Panc1 (cell line): Measurements from ENCODE around the gene ANGPTL1. TPM values are rescaled to one million over a fixed set of nuclear protein-coding genes. Genes with fewer than 3 reads are reported as not detected.

Experiments used
- ATAC-seq: fragments of 200-7000 bp; cut with Tn5 transposase; 2 replicates; pipeline ENCODE4 v1.9.1; 2020; ENCODE audit warnings: mild to moderate bottlenecking, moderate library complexity
- BruUV-seq: library from RNA; stranded (reverse); fragments of 400-500 nt; replicated peaks from 2 replicates; lab custom pipeline; 2021; lab: Mats Ljungman, UMichigan
- CTCF ChIA-PET: fragments of 300-600 bp; sonication (Branson Sonifier 250); formaldehyde crosslinking; loops from one replicate; lab custom pipeline; 2022; ENCODE audit warnings: antibody characterized with exemption; lab: Charles Lee
- POLR2A ChIA-PET: fragments of 300-600 bp; sonication (Branson Sonifier 250); formaldehyde crosslinking; loops from one replicate; lab custom pipeline; 2022; ENCODE audit warnings: antibody characterized with exemption; lab: Charles Lee
- DNase-seq: peaks from one replicate; pipeline ENCODE4 v3.0.0-alpha.2; 2010; ENCODE audit warnings: low read depth, low spot score
- H3K27ac ChIP-seq: 2 replicates; pipeline ENCODE4 v1.5.1; 2011; ENCODE audit warnings: mild to moderate bottlenecking, low read length, inconsistent platforms
- H3K27me3 ChIP-seq: fragments of 200-500 bp; sonication (Bioruptor generic); 2 replicates; pipeline ENCODE4 v1.6.0; 2014; ENCODE audit warnings: low read length, inconsistent platforms; ENCODE audit not compliant: control insufficient read depth, insufficient read depth
- H3K36me3 ChIP-seq: fragments of 200-500 bp; sonication (Bioruptor generic); 2 replicates; pipeline ENCODE4 v1.5.1; 2014; ENCODE audit warnings: inconsistent platforms, mild to moderate bottlenecking, low read length, moderate library complexity; ENCODE audit not compliant: control insufficient read depth, insufficient read depth
- H3K4me1 ChIP-seq: 2 replicates; pipeline ENCODE4 v1.5.1; 2011; ENCODE audit warnings: inconsistent platforms, mild to moderate bottlenecking, low read length, moderate library complexity; ENCODE audit not compliant: control insufficient read depth, insufficient read depth
- H3K4me3 ChIP-seq, 2 experiments: 2 replicates each; pipeline ENCODE4 v1.5.1; 2011 to 2012; ENCODE audit warnings: low read depth in 2 of 2, low read length in 2 of 2, mild to moderate bottlenecking in 2 of 2, inconsistent platforms in 1 of 2, moderate library complexity in 1 of 2
- H3K9me3 ChIP-seq: fragments of 200-500 bp; sonication (Bioruptor generic); 2 replicates; pipeline ENCODE4 v1.5.1; 2014; ENCODE audit warnings: low read depth, mild to moderate bottlenecking, inconsistent platforms, low read length, moderate library complexity; ENCODE audit not compliant: control insufficient read depth, insufficient read depth
- CTCF ChIP-seq: fragments of 450-650 bp; IDR thresholded peaks from 2 replicates; pipeline ENCODE4 v1.5.1; 2017; ENCODE audit warnings: mild to moderate bottlenecking
- POLR2AphosphoS5 ChIP-seq: IDR thresholded peaks from 2 replicates; pipeline ENCODE4 v1.6.1; 2012; ENCODE audit warnings: mild to moderate bottlenecking, low read depth, low read length, moderate library complexity
- REST ChIP-seq, 2 experiments: IDR thresholded peaks; 2 replicates each; pipeline ENCODE4 v1.6.1; 2011 to 2012; ENCODE audit warnings: low read depth in 2 of 2, control low read depth in 1 of 2, low read length in 1 of 2, mild to moderate bottlenecking in 1 of 2, moderate library complexity in 1 of 2; ENCODE audit not compliant: insufficient read depth in 1 of 2
- SIN3A ChIP-seq: IDR thresholded peaks from 2 replicates; pipeline ENCODE4 v1.6.1; 2012; ENCODE audit warnings: low read depth, mild to moderate bottlenecking, low read length, moderate library complexity, borderline replicate concordance; ENCODE audit not compliant: insufficient read depth
- TCF7L2 ChIP-seq: IDR thresholded peaks from 2 replicates; pipeline ENCODE4 v1.6.1; 2011; ENCODE audit warnings: mild to moderate bottlenecking, low read depth, low read length, inconsistent platforms
- in situ Hi-C: cut with HindIII; loops from 2 replicates; pipeline ENCODE4 v1.10.0; 2016; ENCODE audit warnings: low sequenced_read_pairs, low pct_unique_long_range_greater_than_20kb
- intact Hi-C: fragments of 100-400 bp; cut with micrococcal nuclease; formaldehyde crosslinking; loops from one replicate; pipeline ENCODE4 v1.10.0; 2022; ENCODE audit not compliant: unreplicated experiment
- total RNA-seq: library from RNA; stranded (reverse); gene quantifications from one replicate; pipeline ENCODE4 v1.2.1, GENCODE V29; 2021; ENCODE audit not compliant: unreplicated experiment

The ANGPTL1 gene
- total RNA-seq, 1 experiment from 2014 or later = not detected

- no peak overlapping the region for H3K4me3 ChIP-seq
- DNase-seq (no peak), ATAC-seq (no peak)
- H3K36me3 ChIP-seq = no peaks in the 10 kb centered on the region
- TF ChIP-seq TCF7L2 (no peak), SIN3A (no peak), POLR2AphosphoS5 (no peak), CTCF (no peak), REST (IDR thresholded peaks at IDR 0.05; ENCODE audit: insufficient read depth in 1 of 2, low read depth in 2 of 2, low read length in 1 of 2) (no peak)
- no peaks in the 10 kb centered on the region for H3K4me1 ChIP-seq
- ChIA-PET POLR2A (no interaction called here), CTCF (no interaction called here)
- in situ Hi-C loops (no loop called here), intact Hi-C loops (no loop called here)
- H3K9me3 ChIP-seq = no peaks in the 10 kb centered on the region
- no peaks in the 10 kb centered on the region for H3K27me3 ChIP-seq
- BruUV-seq = no TSS peak
- H3K27ac ChIP-seq = no peak overlapping the region
Observed at GRCh38 chr1:178875936-178876335, 5.1 kb upstream of the ANGPTL1 start.

- TF ChIP-seq SIN3A (no peak), REST (IDR thresholded peaks at IDR 0.05; ENCODE audit: insufficient read depth in 1 of 2, low read depth in 2 of 2, low read length in 1 of 2) (no peak), CTCF (no peak), POLR2AphosphoS5 (no peak), TCF7L2 (no peak)
- Histone ChIP-seq H3K27me3 (no peaks in the 10 kb centered on the region), H3K9me3 (no peaks in the 10 kb centered on the region), H3K27ac (no peak overlapping the region), H3K36me3 (no peaks in the 10 kb centered on the region), H3K4me1 (no peaks in the 10 kb centered on the region), H3K4me3 (no peak overlapping the region)
- ATAC-seq (no peak), DNase-seq (no peak)
- intact Hi-C loops = no loop called here
- in situ Hi-C loops = no loop called here
- POLR2A ChIA-PET = interaction anchor here (0.6 kb wide), 1 partner anchor 510 kb away, joined by 3 read pairs; no protein-coding TSS in a partner anchor
- BruUV-seq = no TSS peak
- CTCF ChIA-PET = no interaction called here
Observed at GRCh38 chr1:178874966-178875365, 4.1 kb upstream of the ANGPTL1 start.
